Prostate gland (tissue), 2 donors: Measurements from ENCODE around the gene BDNF.

ENCODE experiments used
- CTCF ChIP-seq, 4 experiments: fragments of 200-600 bp in 2 of 4; fragments of 450-650 bp in 2 of 4; sonication (generic) in 2 of 4; IDR thresholded peaks; 1 replicate in 3 of 4; 2 replicates in 1 of 4; pipeline ENCODE4 v1.5.1; 2016 to 2019; ENCODE audit warnings: antibody characterized with exemption in 4 of 4, mild to moderate bottlenecking in 2 of 4, moderate library complexity in 2 of 4
- POLR2A ChIP-seq: fragments of 450-650 bp; IDR thresholded peaks from one replicate; pipeline ENCODE4 v1.6.1; 2016; ENCODE audit warnings: antibody characterized with exemption, mild to moderate bottlenecking
- POLR2AphosphoS5 ChIP-seq: sonication (generic); formaldehyde crosslinking; IDR thresholded peaks from one replicate; pipeline ENCODE4 v1.6.1; 2017; ENCODE audit warnings: antibody characterized with exemption

GRCh38 chr11:27699242-27699925, 871 bp downstream of the BDNF start:
- no peak for TF ChIP-seq CTCF (IDR thresholded peaks at IDR 0.05)
- TF ChIP-seq POLR2A: no peak
- TF ChIP-seq POLR2AphosphoS5: no peak
